RWPE2 (cell line): ENCODE measurements around the gene ATOH1.

ENCODE experiments used
- ATAC-seq: fragments of 200-7000 bp; cut with Tn5 transposase; 3 replicates; pipeline ENCODE4 v1.9.1; 2021; ENCODE audit warnings: low read depth
- DNase-seq: peaks from one replicate; pipeline ENCODE4 v3.0.0-alpha.2; 2020; ENCODE audit warnings: low spot score
- H3K27ac ChIP-seq: fragments of 450-650 bp; 2 replicates; pipeline ENCODE4 v1.5.1; 2017; ENCODE audit warnings: mild to moderate bottlenecking; ENCODE audit not compliant: poor library complexity, severe bottlenecking
- H3K27me3 ChIP-seq: fragments of 250-450 bp; sonication (Bioruptor Pico); 2 replicates; pipeline ENCODE4 v1.5.1; 2021; ENCODE audit warnings: mild to moderate bottlenecking, moderate library complexity; ENCODE audit not compliant: insufficient read depth, poor library complexity, severe bottlenecking
- H3K36me3 ChIP-seq: fragments of 250-450 bp; sonication (Bioruptor Pico); 2 replicates; pipeline ENCODE4 v1.5.1; 2020; ENCODE audit warnings: low read depth, mild to moderate bottlenecking, moderate library complexity
- H3K4me1 ChIP-seq: fragments of 250-450 bp; sonication (Bioruptor Pico); 2 replicates; pipeline ENCODE4 v1.5.1; 2021; ENCODE audit warnings: mild to moderate bottlenecking, moderate library complexity; ENCODE audit not compliant: insufficient read depth, poor library complexity, severe bottlenecking
- H3K4me3 ChIP-seq: fragments of 250-450 bp; sonication (Bioruptor Pico); 2 replicates; pipeline ENCODE4 v1.5.1; 2021; ENCODE audit warnings: mild to moderate bottlenecking, moderate library complexity; ENCODE audit not compliant: severe bottlenecking
- H3K9me3 ChIP-seq: fragments of 250-450 bp; sonication (Bioruptor Pico); 2 replicates; pipeline ENCODE4 v1.5.1; 2021; ENCODE audit warnings: mild to moderate bottlenecking, moderate library complexity; ENCODE audit not compliant: severe bottlenecking
- TF ChIP-seq, protein P1 (sequence below): fragments of 450-650 bp; IDR thresholded peaks from one replicate; pipeline ENCODE4 v1.5.1; 2017; ENCODE audit warnings: mild to moderate bottlenecking, moderate library complexity; ENCODE audit not compliant: poor library complexity, severe bottlenecking

ATOH1 gene, protein sequence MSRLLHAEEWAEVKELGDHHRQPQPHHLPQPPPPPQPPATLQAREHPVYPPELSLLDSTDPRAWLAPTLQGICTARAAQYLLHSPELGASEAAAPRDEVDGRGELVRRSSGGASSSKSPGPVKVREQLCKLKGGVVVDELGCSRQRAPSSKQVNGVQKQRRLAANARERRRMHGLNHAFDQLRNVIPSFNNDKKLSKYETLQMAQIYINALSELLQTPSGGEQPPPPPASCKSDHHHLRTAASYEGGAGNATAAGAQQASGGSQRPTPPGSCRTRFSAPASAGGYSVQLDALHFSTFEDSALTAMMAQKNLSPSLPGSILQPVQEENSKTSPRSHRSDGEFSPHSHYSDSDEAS

DNA sequence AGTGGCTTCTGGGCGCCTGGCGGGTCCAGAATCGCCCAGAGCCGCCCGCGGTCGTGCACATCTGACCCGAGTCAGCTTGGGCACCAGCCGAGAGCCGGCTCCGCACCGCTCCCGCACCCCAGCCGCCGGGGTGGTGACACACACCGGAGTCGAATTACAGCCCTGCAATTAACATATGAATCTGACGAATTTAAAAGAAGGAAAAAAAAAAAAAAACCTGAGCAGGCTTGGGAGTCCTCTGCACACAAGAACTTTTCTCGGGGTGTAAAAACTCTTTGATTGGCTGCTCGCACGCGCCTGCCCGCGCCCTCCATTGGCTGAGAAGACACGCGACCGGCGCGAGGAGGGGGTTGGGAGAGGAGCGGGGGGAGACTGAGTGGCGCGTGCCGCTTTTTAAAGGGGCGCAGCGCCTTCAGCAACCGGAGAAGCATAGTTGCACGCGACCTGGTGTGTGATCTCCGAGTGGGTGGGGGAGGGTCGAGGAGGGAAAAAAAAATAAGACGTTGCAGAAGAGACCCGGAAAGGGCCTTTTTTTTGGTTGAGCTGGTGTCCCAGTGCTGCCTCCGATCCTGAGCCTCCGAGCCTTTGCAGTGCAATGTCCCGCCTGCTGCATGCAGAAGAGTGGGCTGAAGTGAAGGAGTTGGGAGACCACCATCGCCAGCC lies at the start of gene ATOH1:
Gene ATOH1, plus strand, starts transcription at position 422 of the 663 bp plus-strand sequence. Its CDS starts 174 bp downstream, at position 596.
- DNase-seq: no peak
- Histone ChIP-seq H3K36me3 (no peaks in the 10 kb centered on the region), H3K4me1 (no peaks in the 10 kb centered on the region), H3K4me3 (peak within 1 kb of the TSS; percentile 7), H3K9me3 (no peaks in the 10 kb centered on the region), H3K27ac (no peak within 1 kb of the TSS), H3K27me3 (peaks cover 82% of the 10 kb centered on the region)
- ATAC-seq: peak; percentile 64
- TF ChIP-seq, protein P1, sequence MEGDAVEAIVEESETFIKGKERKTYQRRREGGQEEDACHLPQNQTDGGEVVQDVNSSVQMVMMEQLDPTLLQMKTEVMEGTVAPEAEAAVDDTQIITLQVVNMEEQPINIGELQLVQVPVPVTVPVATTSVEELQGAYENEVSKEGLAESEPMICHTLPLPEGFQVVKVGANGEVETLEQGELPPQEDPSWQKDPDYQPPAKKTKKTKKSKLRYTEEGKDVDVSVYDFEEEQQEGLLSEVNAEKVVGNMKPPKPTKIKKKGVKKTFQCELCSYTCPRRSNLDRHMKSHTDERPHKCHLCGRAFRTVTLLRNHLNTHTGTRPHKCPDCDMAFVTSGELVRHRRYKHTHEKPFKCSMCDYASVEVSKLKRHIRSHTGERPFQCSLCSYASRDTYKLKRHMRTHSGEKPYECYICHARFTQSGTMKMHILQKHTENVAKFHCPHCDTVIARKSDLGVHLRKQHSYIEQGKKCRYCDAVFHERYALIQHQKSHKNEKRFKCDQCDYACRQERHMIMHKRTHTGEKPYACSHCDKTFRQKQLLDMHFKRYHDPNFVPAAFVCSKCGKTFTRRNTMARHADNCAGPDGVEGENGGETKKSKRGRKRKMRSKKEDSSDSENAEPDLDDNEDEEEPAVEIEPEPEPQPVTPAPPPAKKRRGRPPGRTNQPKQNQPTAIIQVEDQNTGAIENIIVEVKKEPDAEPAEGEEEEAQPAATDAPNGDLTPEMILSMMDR: no peak

DNA sequence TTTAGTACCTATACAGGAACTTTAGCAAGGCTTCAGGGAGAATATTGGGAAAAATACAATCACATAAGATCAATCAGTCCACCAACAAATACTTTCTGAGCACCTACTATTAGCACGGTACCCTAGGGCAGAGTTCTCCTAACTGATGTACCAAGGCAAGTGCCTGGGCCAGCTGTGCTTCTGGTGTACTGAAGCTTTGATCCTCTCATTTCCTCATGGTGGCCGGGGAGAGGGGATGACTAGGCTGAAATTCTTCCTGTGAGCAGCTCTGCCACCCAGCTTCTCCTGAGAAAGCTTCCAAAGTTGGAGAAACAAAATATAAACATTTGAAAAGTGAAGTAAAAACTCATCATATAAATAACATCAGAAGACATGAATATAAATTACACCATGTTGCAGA lies 49.3 kb upstream of the ATOH1 start:
- no peaks in the 10 kb centered on the region for H3K27me3 ChIP-seq
- TF ChIP-seq, protein P1: no peak
- H3K4me1 ChIP-seq: peaks cover 16% of the 10 kb centered on the region
- H3K4me3 ChIP-seq: no peak overlapping the region
- ATAC-seq (no peak), DNase-seq (no peak)
- no peaks in the 10 kb centered on the region for H3K36me3 ChIP-seq
- no peaks in the 10 kb centered on the region for H3K9me3 ChIP-seq
- H3K27ac ChIP-seq: no peak overlapping the region

DNA sequence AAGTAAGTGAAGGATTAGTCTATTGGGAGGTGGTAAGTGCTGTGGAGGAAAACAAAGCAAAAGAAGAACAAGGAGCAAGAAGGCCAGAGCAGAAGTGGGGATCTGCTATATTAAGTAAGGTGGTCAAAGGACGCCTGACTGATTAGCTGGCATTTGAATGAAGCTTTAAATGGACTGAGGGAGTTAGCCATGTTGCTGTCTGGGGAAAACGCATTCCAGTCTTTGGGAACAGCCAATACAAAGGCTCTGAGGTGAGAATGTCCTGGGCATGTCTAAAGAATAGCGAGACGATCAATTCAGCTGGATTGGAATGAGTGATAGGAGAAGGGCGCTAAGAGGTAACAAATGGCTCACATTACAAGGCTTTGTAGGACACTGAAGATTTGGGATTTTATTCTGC lies 48.5 kb upstream of the ATOH1 start:
- DNase-seq (no peak), ATAC-seq (no peak)
- Histone ChIP-seq H3K4me1 (peaks cover 16% of the 10 kb centered on the region), H3K4me3 (no peak overlapping the region), H3K36me3 (no peaks in the 10 kb centered on the region), H3K27ac (no peak overlapping the region), H3K27me3 (no peaks in the 10 kb centered on the region), H3K9me3 (no peaks in the 10 kb centered on the region)
- TF ChIP-seq, protein P1: no peak

DNA sequence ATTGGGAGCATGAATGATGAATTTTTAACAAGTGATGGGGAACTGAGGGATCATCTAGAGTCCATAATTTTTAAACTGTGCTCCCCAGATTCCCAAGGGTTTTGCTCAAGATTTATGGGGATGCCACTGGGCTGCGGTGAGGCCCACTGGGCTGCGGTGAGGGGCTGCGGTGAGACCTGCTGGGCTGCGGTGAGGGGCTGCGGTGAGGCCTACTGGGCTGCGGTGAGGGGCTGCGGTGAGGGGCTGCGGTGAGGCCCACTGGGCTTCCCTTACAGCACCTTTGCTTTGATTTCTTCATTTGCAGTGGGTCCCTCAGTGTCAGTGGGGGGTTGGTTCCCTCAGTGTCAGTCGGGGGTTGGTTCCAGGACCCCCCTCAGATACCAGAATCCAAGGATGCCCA lies 47.4 kb upstream of the ATOH1 start:
- ATAC-seq: no peak
- Histone ChIP-seq H3K4me1 (peaks cover 13% of the 10 kb centered on the region), H3K4me3 (no peak overlapping the region), H3K27me3 (no peaks in the 10 kb centered on the region), H3K9me3 (no peaks in the 10 kb centered on the region), H3K27ac (no peak overlapping the region), H3K36me3 (no peaks in the 10 kb centered on the region)
- no peak for DNase-seq
- TF ChIP-seq, protein P1: no peak

DNA sequence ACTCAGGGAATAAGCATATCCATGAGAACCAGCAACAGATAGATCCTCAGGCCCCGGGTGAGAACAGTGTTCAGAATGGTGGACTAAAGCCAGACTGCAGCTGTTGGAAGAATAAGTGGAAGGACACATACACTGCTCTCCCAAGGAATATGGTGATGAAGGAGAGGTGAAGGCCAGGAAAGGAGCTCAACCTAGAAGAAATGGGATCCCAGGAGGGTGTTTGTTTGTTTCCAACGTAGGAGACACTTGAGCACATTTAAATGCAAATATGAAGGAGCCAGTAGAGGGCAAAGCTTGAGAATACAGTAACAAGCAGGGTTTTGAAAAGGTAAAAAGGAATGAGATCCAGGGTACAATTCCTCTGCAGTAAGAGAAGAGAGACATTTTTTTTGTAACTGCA lies 42.4 kb upstream of the ATOH1 start:
- no peak overlapping the region for H3K4me3 ChIP-seq
- no peaks in the 10 kb centered on the region for H3K4me1 ChIP-seq
- TF ChIP-seq, protein P1: no peak
- H3K36me3 ChIP-seq: no peaks in the 10 kb centered on the region
- ATAC-seq (no peak), DNase-seq (no peak)
- H3K27me3 ChIP-seq: no peaks in the 10 kb centered on the region
- no peak overlapping the region for H3K27ac ChIP-seq
- H3K9me3 ChIP-seq: no peaks in the 10 kb centered on the region
